ENCODE data around the gene PRLR. TPM values are rescaled to one million over a fixed set of nuclear protein-coding genes. Genes with fewer than 3 reads are reported as not detected.

PRLR gene
- total RNA-seq, 1 experiment from 2014 or later = 2.5 TPM

- Histone ChIP-seq H4K20me1 (ENCODE audit: control insufficient read depth, insufficient read depth, insufficient read length) (no peaks in the 10 kb centered on the region), H3K4me1 (ENCODE audit: insufficient read depth, low read length) (no peaks in the 10 kb centered on the region), H2BK15ac (ENCODE audit: low read depth, low read length) (no peak overlapping the region), H4K5ac (ENCODE audit: insufficient read length, low read depth, low read length) (no peak overlapping the region), H2BK12ac (ENCODE audit: insufficient read length, low read depth, low read length) (no peak overlapping the region), H3K23me2 (ENCODE audit: insufficient read length, low read depth, low read length, poor library complexity, severe bottlenecking) (no peaks in the 10 kb centered on the region), H3T11ph (ENCODE audit: low read length) (no peak overlapping the region), H2BK5ac (ENCODE audit: insufficient read length, low read length) (no peak overlapping the region), H3K23ac (ENCODE audit: insufficient read length, low read depth, low read length) (no peak overlapping the region), H4K8ac (replicated peaks; ENCODE audit: insufficient read length, low read depth, low read length) (no peak overlapping the region), H2AFZ (ENCODE audit: low read length) (no peak overlapping the region), H3K56ac (ENCODE audit: insufficient read length, low read depth, low read length) (no peak overlapping the region), H3K14ac (ENCODE audit: insufficient read depth, low read length) (no peak overlapping the region), H2AK5ac (ENCODE audit: insufficient read length, low read length) (no peak overlapping the region), H3K27me3 (ENCODE audit: insufficient read depth, low read length) (no peaks in the 10 kb centered on the region), H3K79me1 (ENCODE audit: insufficient read depth, low read depth, low read length, poor library complexity, severe bottlenecking) (no peaks in the 10 kb centered on the region), H2BK120ac (ENCODE audit: low read depth, low read length, poor library complexity, severe bottlenecking) (no peak overlapping the region), H3K9me3 (ENCODE audit: control insufficient read depth, low read depth, low read length) (no peaks in the 10 kb centered on the region), H4K91ac (ENCODE audit: insufficient read length, low read depth, low read length) (no peak overlapping the region), H3K27ac (ENCODE audit: insufficient read length, low read depth, low read length) (no peak overlapping the region), H2BK20ac (ENCODE audit: low read depth, low read length, poor library complexity, severe bottlenecking) (no peak overlapping the region), H3K4me2 (ENCODE audit: insufficient read depth, insufficient read length, low read length) (no peak overlapping the region), H3K9ac (ENCODE audit: extremely low read depth, insufficient read length, low read length) (no peak overlapping the region), H3K79me2 (ENCODE audit: insufficient read depth, low read length) (no peaks in the 10 kb centered on the region), H3K18ac (ENCODE audit: insufficient read length, low read depth, low read length) (no peak overlapping the region), H3K4ac (ENCODE audit: low read depth, low read length) (no peak overlapping the region)
- Mint-ChIP-seq H3K27me3 (ENCODE audit: low read depth) (no peaks in the 10 kb centered on the region; the same call in none of the 2 replicates), H3K36me3 (ENCODE audit: insufficient read depth in 1 of 3, low read depth in 3 of 3) (no peaks in the 10 kb centered on the region; a peak in 1 of 7 replicates), H3K4me3 (no peak overlapping the region), H3K4me1 (peaks cover 3 to 5% of the 10 kb centered on the region in 2 experiments), H3K9me3 (peaks cover 0 to 2% of the 10 kb centered on the region in 2 experiments; a peak in 2 of 5 replicates), H3K27ac (no peak overlapping the region)
- TF ChIP-seq, protein P1, sequence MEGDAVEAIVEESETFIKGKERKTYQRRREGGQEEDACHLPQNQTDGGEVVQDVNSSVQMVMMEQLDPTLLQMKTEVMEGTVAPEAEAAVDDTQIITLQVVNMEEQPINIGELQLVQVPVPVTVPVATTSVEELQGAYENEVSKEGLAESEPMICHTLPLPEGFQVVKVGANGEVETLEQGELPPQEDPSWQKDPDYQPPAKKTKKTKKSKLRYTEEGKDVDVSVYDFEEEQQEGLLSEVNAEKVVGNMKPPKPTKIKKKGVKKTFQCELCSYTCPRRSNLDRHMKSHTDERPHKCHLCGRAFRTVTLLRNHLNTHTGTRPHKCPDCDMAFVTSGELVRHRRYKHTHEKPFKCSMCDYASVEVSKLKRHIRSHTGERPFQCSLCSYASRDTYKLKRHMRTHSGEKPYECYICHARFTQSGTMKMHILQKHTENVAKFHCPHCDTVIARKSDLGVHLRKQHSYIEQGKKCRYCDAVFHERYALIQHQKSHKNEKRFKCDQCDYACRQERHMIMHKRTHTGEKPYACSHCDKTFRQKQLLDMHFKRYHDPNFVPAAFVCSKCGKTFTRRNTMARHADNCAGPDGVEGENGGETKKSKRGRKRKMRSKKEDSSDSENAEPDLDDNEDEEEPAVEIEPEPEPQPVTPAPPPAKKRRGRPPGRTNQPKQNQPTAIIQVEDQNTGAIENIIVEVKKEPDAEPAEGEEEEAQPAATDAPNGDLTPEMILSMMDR (conservative IDR thresholded peaks at IDR 0.05) = no peak
- WGBS (ENCODE audit: extremely low coverage, insufficient read length, low lambda C conversion rate) = no CpG with 5 or more reads among the region's 3 CpGs
- no peak for DNase-seq
Measured at GRCh38 chr5:35009657-35010056, 220.6 kb downstream of the PRLR start.
